OCI-LY7 (cell line): ENCODE results near the gene MKS1.

Experiments
- EZH2phosphoT487 ChIP-seq: fragments of 200-600 bp; sonication (generic); IDR thresholded peaks from 2 replicates; pipeline ENCODE4 v1.6.1; 2018; ENCODE audit warnings: low read depth, borderline replicate concordance, mild to moderate bottlenecking, mixed run types, antibody characterized with exemption, low read length, moderate library complexity, mixed read lengths
- TF ChIP-seq, protein P1 (sequence below): fragments of 200-600 bp; sonication (generic); conservative IDR thresholded peaks from 2 replicates; pipeline ENCODE4 v1.5.1; 2014; ENCODE audit warnings: mild to moderate bottlenecking, antibody characterized with exemption, low read length, moderate library complexity, mixed read lengths

DNA sequence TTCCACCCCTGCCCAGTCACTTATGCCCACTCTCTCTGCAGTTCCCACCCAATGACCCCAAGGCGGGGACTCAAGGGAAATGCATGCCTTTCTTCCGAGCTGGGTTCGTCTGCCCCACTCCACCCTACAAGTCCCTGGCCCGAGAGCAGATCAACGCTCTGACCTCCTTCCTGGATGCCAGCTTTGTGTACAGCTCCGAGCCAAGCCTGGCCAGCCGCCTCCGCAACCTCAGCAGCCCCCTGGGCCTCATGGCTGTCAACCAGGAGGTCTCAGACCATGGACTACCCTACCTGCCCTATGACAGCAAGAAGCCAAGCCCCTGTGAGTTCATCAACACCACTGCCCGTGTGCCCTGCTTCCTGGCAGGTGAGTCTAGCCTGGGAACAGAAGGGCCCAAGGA, 33.1 kb upstream of the MKS1 start:
- TF ChIP-seq, protein P1, sequence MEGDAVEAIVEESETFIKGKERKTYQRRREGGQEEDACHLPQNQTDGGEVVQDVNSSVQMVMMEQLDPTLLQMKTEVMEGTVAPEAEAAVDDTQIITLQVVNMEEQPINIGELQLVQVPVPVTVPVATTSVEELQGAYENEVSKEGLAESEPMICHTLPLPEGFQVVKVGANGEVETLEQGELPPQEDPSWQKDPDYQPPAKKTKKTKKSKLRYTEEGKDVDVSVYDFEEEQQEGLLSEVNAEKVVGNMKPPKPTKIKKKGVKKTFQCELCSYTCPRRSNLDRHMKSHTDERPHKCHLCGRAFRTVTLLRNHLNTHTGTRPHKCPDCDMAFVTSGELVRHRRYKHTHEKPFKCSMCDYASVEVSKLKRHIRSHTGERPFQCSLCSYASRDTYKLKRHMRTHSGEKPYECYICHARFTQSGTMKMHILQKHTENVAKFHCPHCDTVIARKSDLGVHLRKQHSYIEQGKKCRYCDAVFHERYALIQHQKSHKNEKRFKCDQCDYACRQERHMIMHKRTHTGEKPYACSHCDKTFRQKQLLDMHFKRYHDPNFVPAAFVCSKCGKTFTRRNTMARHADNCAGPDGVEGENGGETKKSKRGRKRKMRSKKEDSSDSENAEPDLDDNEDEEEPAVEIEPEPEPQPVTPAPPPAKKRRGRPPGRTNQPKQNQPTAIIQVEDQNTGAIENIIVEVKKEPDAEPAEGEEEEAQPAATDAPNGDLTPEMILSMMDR = no peak
- no peak for TF ChIP-seq EZH2phosphoT487
